K562 (cell line): Measurements from ENCODE around the gene NUP50. TPM values are rescaled to one million over a fixed set of nuclear protein-coding genes. Genes with fewer than 3 reads are reported as not detected.

Source experiments
- ATAC-seq: fragments of 200-7000 bp; cut with Tn5 transposase; 3 replicates; pipeline ENCODE4 v1.9.1; 2020; ENCODE audit warnings: moderate library complexity
- BruUV-seq: library from RNA; stranded (reverse); fragments of 400-500 nt; replicated peaks from 2 replicates; lab custom pipeline; 2021; lab: Mats Ljungman, UMichigan
- CTCF ChIA-PET: fragments of 300-600 bp; formaldehyde crosslinking; extraction: SDS; loops from one replicate; lab custom pipeline; 2021; ENCODE audit warnings: low intra/inter-chr PET ratio; lab: Yijun Ruan, JAX
- POLR2A ChIA-PET: fragments of 300-600, 350-650 bp; sonication (Branson Sonifier 250); formaldehyde crosslinking; extraction: SDS; loops from one replicate; lab custom pipeline; 2021; ENCODE audit warnings: antibody characterized with exemption, inconsistent platforms; lab: Yijun Ruan, JAX
- DNase-seq, 4 experiments: peaks; one replicate each; pipeline versions ENCODE4 v3.0.0 to v3.0.0-alpha.2; 2011 to 2018; ENCODE audit warnings: low spot score in 3 of 4, mixed read lengths in 3 of 4; ENCODE audit errors: extremely low read depth in 1 of 4
- FAIRE-seq: peaks from 2 replicates; lab custom pipeline; 2011; peaks lifted over from hg19 to GRCh38; lab: Jason Lieb, UNC
- H2AFZ ChIP-seq: 2 replicates; pipeline ENCODE4 v1.6.0; 2011; ENCODE audit warnings: low read depth, low read length, control low read depth, inconsistent platforms
- H3K27ac ChIP-seq: fragments of 200-600 bp; 3 replicates; pipeline ENCODE4 v1.8.0; 2011; ENCODE audit warnings: low read depth, mild to moderate bottlenecking, control low read depth, inconsistent platforms, low read length, moderate library complexity, mixed read lengths; ENCODE audit errors: extremely low read depth
- H3K27me3 ChIP-seq, 2 experiments: fragments of 300-600 bp in 1 of 2; 2 replicates in 1 of 2; 3 replicates in 1 of 2; pipeline versions ENCODE4 v1.6.0 to v1.8.0; 2011; ENCODE audit warnings: inconsistent platforms in 2 of 2, low read length in 2 of 2, mild to moderate bottlenecking in 1 of 2, mixed read lengths in 1 of 2, moderate library complexity in 1 of 2; ENCODE audit not compliant: control insufficient read depth in 2 of 2, insufficient read depth in 2 of 2
- H3K36me3 ChIP-seq: fragments of 300-600 bp; 3 replicates; pipeline ENCODE4 v1.8.0; 2011; ENCODE audit warnings: mild to moderate bottlenecking, low read length, inconsistent platforms; ENCODE audit not compliant: control insufficient read depth, insufficient read depth
- H3K4me1 ChIP-seq, 2 experiments: fragments of 200-600 bp in 1 of 2; replicated peaks in 1 of 2; 2 replicates in 1 of 2; 3 replicates in 1 of 2; pipeline versions ENCODE4 v1.5.1 to v1.8.0; 2011; ENCODE audit warnings: inconsistent platforms in 2 of 2, low read length in 2 of 2, mild to moderate bottlenecking in 1 of 2, mixed read lengths in 1 of 2, moderate library complexity in 1 of 2; ENCODE audit not compliant: control insufficient read depth in 2 of 2, insufficient read depth in 2 of 2
- H3K4me2 ChIP-seq: 2 replicates; pipeline ENCODE4 v1.6.1; 2011; ENCODE audit warnings: low read length, control low read depth, inconsistent platforms, mixed read lengths; ENCODE audit not compliant: insufficient read depth
- H3K4me3 ChIP-seq: fragments of 200-600 bp; sonication (generic), shearing (Covaris generic); 2 replicates; pipeline ENCODE4 v1.5.1; 2016; ENCODE audit warnings: control low read depth, inconsistent platforms
- H3K79me2 ChIP-seq: fragments of 200-600 bp; 3 replicates; pipeline ENCODE4 v1.8.0; 2011; ENCODE audit warnings: low read length, inconsistent platforms; ENCODE audit not compliant: control insufficient read depth, insufficient read depth
- H3K9ac ChIP-seq, 2 experiments: 2 replicates each; pipeline versions ENCODE4 v1.6.0 to v1.6.1; 2011; ENCODE audit warnings: low read depth in 2 of 2, low read length in 2 of 2, control low read depth in 1 of 2, inconsistent platforms in 1 of 2, mild to moderate bottlenecking in 1 of 2, mixed read lengths in 1 of 2; ENCODE audit not compliant: insufficient read depth in 1 of 2
- H3K9me1 ChIP-seq: one replicate; pipeline ENCODE4 v1.6.0; 2011; ENCODE audit warnings: inconsistent platforms, mild to moderate bottlenecking, low read length, moderate library complexity; ENCODE audit not compliant: control insufficient read depth, insufficient read depth
- H3K9me3 ChIP-seq: replicated peaks from 2 replicates; pipeline ENCODE4 v1.5.1; 2011; ENCODE audit warnings: low read depth, low read length, inconsistent platforms; ENCODE audit not compliant: control insufficient read depth, insufficient read depth
- H4K20me1 ChIP-seq: replicated peaks from 2 replicates; pipeline ENCODE4 v1.6.1; 2011; ENCODE audit warnings: low read length, inconsistent platforms, mixed read lengths; ENCODE audit not compliant: control insufficient read depth, insufficient read depth
- EHMT2 ChIP-seq: fragments of 450-650 bp; IDR thresholded peaks from 2 replicates; pipeline ENCODE4 v1.6.1; 2018; ENCODE audit warnings: antibody characterized with exemption
- GATAD2B ChIP-seq: fragments of 450-650 bp; IDR thresholded peaks from 2 replicates; pipeline ENCODE4 v1.6.1; 2017; ENCODE audit warnings: mild to moderate bottlenecking, borderline replicate concordance
- HNRNPL ChIP-seq: fragments of 200-400 bp; formaldehyde crosslinking; IDR thresholded peaks from 2 replicates; pipeline ENCODE4 v1.6.1; 2017; ENCODE audit warnings: low read depth, mild to moderate bottlenecking, low read length
- IRF9 ChIP-seq: fragments of 450-650 bp; IDR thresholded peaks from 2 replicates; pipeline ENCODE4 v1.6.1; 2016; ENCODE audit warnings: missing biosample characterization, missing genetic modification characterization
- KDM1A ChIP-seq, 2 experiments: fragments of 450-650 bp; IDR thresholded peaks; 2 replicates each; pipeline ENCODE4 v1.6.1; 2016; ENCODE audit warnings: mild to moderate bottlenecking in 2 of 2
- NEUROD1 ChIP-seq: fragments of 150-350 bp; IDR thresholded peaks from 2 replicates; pipeline ENCODE4 v1.6.1; 2014; ENCODE audit warnings: borderline replicate concordance, low read length, low read depth; ENCODE audit not compliant: partially characterized antibody
- RAD21 ChIP-seq, 2 experiments: fragments of 250-450 bp in 1 of 2; fragments of 450-650 bp in 1 of 2; sonication (Bioruptor Pico) in 1 of 2; formaldehyde crosslinking in 1 of 2; IDR thresholded peaks in 1 of 2; conservative IDR thresholded peaks in 1 of 2; 2 replicates each; pipeline versions ENCODE4 v1.4.0 to v1.8.0; 2020 to 2022; ENCODE audit warnings: mild to moderate bottlenecking in 2 of 2, moderate library complexity in 1 of 2
- RUNX1 ChIP-seq: sonication (generic); IDR thresholded peaks from 2 replicates; pipeline ENCODE4 v1.6.1; 2016; ENCODE audit warnings: antibody characterized with exemption, low read depth
- SRSF1 ChIP-seq: fragments of 200-400 bp; formaldehyde crosslinking; IDR thresholded peaks from 2 replicates; pipeline ENCODE4 v1.6.1; 2017; ENCODE audit warnings: mild to moderate bottlenecking, low read depth, low read length, moderate library complexity
- ZEB2 ChIP-seq: fragments of 450-650 bp; IDR thresholded peaks from 2 replicates; pipeline ENCODE4 v1.6.1; 2016
- ZFX ChIP-seq: sonication (generic); formaldehyde crosslinking; IDR thresholded peaks from 2 replicates; pipeline ENCODE4 v1.8.0; 2022; ENCODE audit warnings: mild to moderate bottlenecking, missing genetic modification reagents, moderate library complexity
- ZNF507 ChIP-seq: conservative IDR thresholded peaks from 2 replicates; pipeline ENCODE4 v1.6.1; 2017; ENCODE audit warnings: missing genetic modification characterization, missing compliant biosample characterization
- ZSCAN29 ChIP-seq: fragments of 450-650 bp; IDR thresholded peaks from 2 replicates; pipeline ENCODE4 v1.6.1; 2017
- WGBS: fragments of 100-300 bp; shearing (Covaris generic); methylation state at CpG from one replicate; pipeline ENCODE4 v1.1.6; 2016; ENCODE audit warnings: low coverage, mixed read lengths; ENCODE audit not compliant: insufficient coverage; ENCODE audit errors: missing lambda C conversion rate; 5-methylcytosine and 5-hydroxymethylcytosine counted together
- in situ Hi-C: fragments of 300-500 bp; cut with MboI; formaldehyde crosslinking; loops from 4 replicates; pipeline ENCODE4 v1.15.0; 2018; ENCODE audit warnings: inconsistent platforms, mixed read lengths
- intact Hi-C: fragments of 100-400 bp; cut with micrococcal nuclease; formaldehyde crosslinking; loops from 2 replicates; pipeline ENCODE4 v1.14.2; 2022
- polyA plus RNA-seq, 8 experiments: library from polyadenylated mRNA; depleted of rRNA in 4 of 8; stranded (reverse) in 5 of 8; unstranded in 3 of 8; fragments of >200 nt; fragmentation: Nextera tagmentation in 2 of 8; fragmentation: Illumina TruSeq in 1 of 8; extraction: Ambion mirVana in 2 of 8; extraction: Trizol in 1 of 8; gene quantifications; 2 replicates each; pipeline versions ENCODE4 v1.2.1 to v1.2.3, GENCODE V29; 2011 to 2014; ENCODE audit warnings: inconsistent platforms in 1 of 8, missing spikeins in 1 of 8
- total RNA-seq, 7 experiments: library from RNA; depleted of rRNA in 6 of 7; stranded (reverse); fragments of >200 nt in 6 of 7; fragmentation: Illumina TruSeq in 2 of 7; extraction: Trizol in 2 of 7; gene quantifications; 2 replicates each; pipeline versions ENCODE4 v1.2.1 to v1.2.3, GENCODE V29; 2011 to 2021; ENCODE audit warnings: low replicate concordance in 1 of 7

The NUP50 gene
- total and polyA plus RNA-seq, 9 of the 15 experiments (the other 6 are each of a cell fraction or from before 2014, with no cell fraction given), result 23.8 to 83.7 (median 55.3) TPM

GRCh38 chr22:45223304-45224117 lies 59.8 kb downstream of the NUP50 start (continued):
- no peak for TF ChIP-seq ZFX
- TF ChIP-seq SRSF1, result no peak
- TF ChIP-seq HNRNPL, result no peak
- no peak for TF ChIP-seq ZNF507 (tag)

GRCh38 chr22:45224331-45224730 lies 60.6 kb downstream of the NUP50 start:
- FAIRE-seq (no peak), DNase-seq (no peak), ATAC-seq (no peak)
- intact Hi-C loops, result no loop called here
- no peak overlapping the region for H3K4me3 ChIP-seq
- H3K4me1 ChIP-seq, result peaks cover 0 to 17% of the 10 kb centered on the region in 2 experiments; a peak in 2 of 5 replicates
- H3K27me3 ChIP-seq, result no peaks in the 10 kb centered on the region; a peak in 1 of 5 replicates
- POLR2A ChIA-PET, result no interaction called here
- WGBS, result 65% methylated on average over 9 of the region's 11 CpGs
- H3K79me2 ChIP-seq, result no peaks in the 10 kb centered on the region
- H4K20me1 ChIP-seq, result peaks cover 8% of the 10 kb centered on the region
- CTCF ChIA-PET, result no interaction called here
- no peak overlapping the region for H3K4me2 ChIP-seq
- in situ Hi-C loops, result no loop called here
- no peak overlapping the region for H2AFZ ChIP-seq
- H3K27ac ChIP-seq, result no peak overlapping the region
- H3K9ac ChIP-seq, result no peak overlapping the region
- no TSS peak for BruUV-seq
- H3K9me1 ChIP-seq, result no peaks in the 10 kb centered on the region
- no peaks in the 10 kb centered on the region for H3K36me3 ChIP-seq
- no peak for TF ChIP-seq RUNX1
- TF ChIP-seq IRF9 (tag), result no peak
- TF ChIP-seq NEUROD1, result no peak
- no peak for TF ChIP-seq EHMT2
- no peak for TF ChIP-seq RAD21 (CRISPR knock-in tag; conservative IDR thresholded peaks at IDR 0.05 in 1 of 2, IDR thresholded peaks at IDR 0.05 in 1 of 2)
- TF ChIP-seq GATAD2B, result no peak
- no peak for TF ChIP-seq ZEB2
- TF ChIP-seq ZSCAN29, result no peak
- TF ChIP-seq KDM1A (IDR thresholded peaks at IDR 0.05), result no peak
- no peaks in the 10 kb centered on the region for H3K9me3 ChIP-seq
